ENCODE measurements around the gene XIST. TPM values are rescaled to one million over a fixed set of nuclear protein-coding genes. Genes with fewer than 3 reads are reported as not detected.

The XIST gene
- total RNA-seq, 1 donor from 2014 or later: not detected

DNA sequence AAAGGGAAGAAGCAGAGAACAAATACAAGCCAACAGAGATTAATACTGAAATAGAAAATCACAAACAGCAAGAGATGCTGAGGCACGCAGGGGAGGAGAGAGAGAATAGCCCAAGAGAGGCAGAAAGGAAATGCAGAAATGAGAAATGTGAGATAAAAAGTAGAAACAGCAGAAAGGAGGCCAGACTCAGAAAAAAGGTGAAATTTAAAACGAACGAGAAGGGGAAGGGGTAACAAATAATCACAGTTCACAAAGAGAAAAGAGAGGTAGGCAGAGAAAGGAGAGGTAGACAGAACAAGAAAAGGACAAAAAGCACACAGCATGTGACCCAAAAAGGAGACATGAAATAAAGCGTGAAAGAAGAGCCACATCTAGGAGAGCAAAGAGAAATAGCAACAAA is 25.1 kb downstream of the XIST start:
- H3K27me3 Mint-ChIP-seq (ENCODE audit: low read depth, unreplicated experiment): no peaks in the 10 kb centered on the region
- Histone ChIP-seq H3K79me2 (ENCODE audit: insufficient read depth, low read length) (no peaks in the 10 kb centered on the region), H3K27me3 (ENCODE audit: insufficient read depth, low read length) (no peaks in the 10 kb centered on the region), H3K36me3 (ENCODE audit: insufficient read depth, low read length) (no peaks in the 10 kb centered on the region), H3K9ac (ENCODE audit: low read length) (no peak overlapping the region), H3K4me2 (ENCODE audit: low read length) (no peak overlapping the region), H3K4me1 (ENCODE audit: insufficient read depth, low read length) (no peaks in the 10 kb centered on the region), H3K9me3 (ENCODE audit: insufficient read depth, low read depth, low read length) (no peaks in the 10 kb centered on the region), H3K27ac (ENCODE audit: low read depth, low read length) (no peak overlapping the region), H4K20me1 (ENCODE audit: insufficient read depth, low read length) (no peaks in the 10 kb centered on the region), H3K4me3 (ENCODE audit: insufficient read depth, low read depth, low read length) (no peak overlapping the region), H2AFZ (ENCODE audit: low read depth, low read length) (no peak overlapping the region)
- H3K4me1 Mint-ChIP-seq (ENCODE audit: low read depth, unreplicated experiment): no peaks in the 10 kb centered on the region
- no peak overlapping the region for H3K4me3 Mint-ChIP-seq (ENCODE audit: unreplicated experiment)
- H3K36me3 Mint-ChIP-seq (ENCODE audit: low read depth, unreplicated experiment): no peaks in the 10 kb centered on the region
- no peak overlapping the region for H3K27ac Mint-ChIP-seq (ENCODE audit: unreplicated experiment)
- FAIRE-seq: no peak
- H3K9me3 Mint-ChIP-seq (ENCODE audit: unreplicated experiment): no peaks in the 10 kb centered on the region
- no peak for TF ChIP-seq EZH2 (IDR thresholded peaks at IDR 0.05; ENCODE audit: insufficient read depth, low read length)
- TF ChIP-seq, protein P1, sequence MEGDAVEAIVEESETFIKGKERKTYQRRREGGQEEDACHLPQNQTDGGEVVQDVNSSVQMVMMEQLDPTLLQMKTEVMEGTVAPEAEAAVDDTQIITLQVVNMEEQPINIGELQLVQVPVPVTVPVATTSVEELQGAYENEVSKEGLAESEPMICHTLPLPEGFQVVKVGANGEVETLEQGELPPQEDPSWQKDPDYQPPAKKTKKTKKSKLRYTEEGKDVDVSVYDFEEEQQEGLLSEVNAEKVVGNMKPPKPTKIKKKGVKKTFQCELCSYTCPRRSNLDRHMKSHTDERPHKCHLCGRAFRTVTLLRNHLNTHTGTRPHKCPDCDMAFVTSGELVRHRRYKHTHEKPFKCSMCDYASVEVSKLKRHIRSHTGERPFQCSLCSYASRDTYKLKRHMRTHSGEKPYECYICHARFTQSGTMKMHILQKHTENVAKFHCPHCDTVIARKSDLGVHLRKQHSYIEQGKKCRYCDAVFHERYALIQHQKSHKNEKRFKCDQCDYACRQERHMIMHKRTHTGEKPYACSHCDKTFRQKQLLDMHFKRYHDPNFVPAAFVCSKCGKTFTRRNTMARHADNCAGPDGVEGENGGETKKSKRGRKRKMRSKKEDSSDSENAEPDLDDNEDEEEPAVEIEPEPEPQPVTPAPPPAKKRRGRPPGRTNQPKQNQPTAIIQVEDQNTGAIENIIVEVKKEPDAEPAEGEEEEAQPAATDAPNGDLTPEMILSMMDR (IDR thresholded peaks at IDR 0.05; ENCODE audit: insufficient read depth, low read depth, low read length): no peak
- DNase-seq (ENCODE audit: low read depth): no peak

DNA sequence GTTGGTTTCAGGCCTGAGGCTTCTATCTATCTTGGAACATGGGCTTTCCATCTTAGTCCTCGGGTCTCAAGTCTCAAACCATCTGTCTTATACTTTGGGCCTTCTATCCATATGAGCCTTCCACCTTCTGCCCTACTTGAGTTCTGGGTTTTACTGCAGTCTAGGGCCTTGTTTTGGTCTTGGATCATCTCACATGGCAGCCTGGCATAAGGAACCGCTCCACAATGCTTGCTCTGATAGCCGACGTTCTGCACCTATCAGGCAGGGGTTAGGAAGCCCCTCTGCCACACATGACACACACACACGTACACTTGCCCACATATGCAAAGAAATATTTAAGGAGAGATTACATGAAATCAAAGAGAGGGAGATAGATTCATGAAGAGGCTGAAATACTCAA is 25.5 kb downstream of the XIST start:
- no peaks in the 10 kb centered on the region for H3K79me2 ChIP-seq (ENCODE audit: insufficient read depth, low read length)
- H3K27me3 Mint-ChIP-seq (ENCODE audit: low read depth, unreplicated experiment): no peaks in the 10 kb centered on the region
- no peak overlapping the region for H3K4me3 ChIP-seq (ENCODE audit: insufficient read depth, low read depth, low read length)
- no peaks in the 10 kb centered on the region for H3K4me1 Mint-ChIP-seq (ENCODE audit: low read depth, unreplicated experiment)
- no peaks in the 10 kb centered on the region for H4K20me1 ChIP-seq (ENCODE audit: insufficient read depth, low read length)
- no peaks in the 10 kb centered on the region for H3K36me3 ChIP-seq (ENCODE audit: insufficient read depth, low read length)
- no peak overlapping the region for H3K27ac Mint-ChIP-seq (ENCODE audit: unreplicated experiment)
- DNase-seq (ENCODE audit: low read depth) (no peak), FAIRE-seq (no peak)
- H3K4me2 ChIP-seq (ENCODE audit: low read length): no peak overlapping the region
- H3K27me3 ChIP-seq (ENCODE audit: insufficient read depth, low read length): no peaks in the 10 kb centered on the region
- TF ChIP-seq, protein P1 (IDR thresholded peaks at IDR 0.05; ENCODE audit: insufficient read depth, low read depth, low read length): no peak
- no peak for TF ChIP-seq EZH2 (IDR thresholded peaks at IDR 0.05; ENCODE audit: insufficient read depth, low read length)
- no peaks in the 10 kb centered on the region for H3K9me3 Mint-ChIP-seq (ENCODE audit: unreplicated experiment)
- H3K27ac ChIP-seq (ENCODE audit: low read depth, low read length): no peak overlapping the region
- no peak overlapping the region for H2AFZ ChIP-seq (ENCODE audit: low read depth, low read length)
- H3K4me1 ChIP-seq (ENCODE audit: insufficient read depth, low read length): no peaks in the 10 kb centered on the region
- no peaks in the 10 kb centered on the region for H3K36me3 Mint-ChIP-seq (ENCODE audit: low read depth, unreplicated experiment)
- no peak overlapping the region for H3K4me3 Mint-ChIP-seq (ENCODE audit: unreplicated experiment)
- no peak overlapping the region for H3K9ac ChIP-seq (ENCODE audit: low read length)
- H3K9me3 ChIP-seq (ENCODE audit: insufficient read depth, low read depth, low read length): no peaks in the 10 kb centered on the region

- no peak overlapping the region for H3K9ac ChIP-seq (ENCODE audit: low read length)
- H3K27me3 ChIP-seq (ENCODE audit: insufficient read depth, low read length): no peaks in the 10 kb centered on the region
- no peaks in the 10 kb centered on the region for H3K79me2 ChIP-seq (ENCODE audit: insufficient read depth, low read length)
- H3K4me2 ChIP-seq (ENCODE audit: low read length): no peak overlapping the region
- H3K4me3 ChIP-seq (ENCODE audit: insufficient read depth, low read depth, low read length): no peak overlapping the region
- peak; percentile 26 for FAIRE-seq
- no peaks in the 10 kb centered on the region for H4K20me1 ChIP-seq (ENCODE audit: insufficient read depth, low read length)
- no peaks in the 10 kb centered on the region for H3K4me1 Mint-ChIP-seq (ENCODE audit: low read depth, unreplicated experiment)
- no peak overlapping the region for H2AFZ ChIP-seq (ENCODE audit: low read depth, low read length)
- no peak for DNase-seq (ENCODE audit: low read depth)
- no peaks in the 10 kb centered on the region for H3K9me3 Mint-ChIP-seq (ENCODE audit: unreplicated experiment)
- H3K27ac ChIP-seq (ENCODE audit: low read depth, low read length): no peak overlapping the region
- TF ChIP-seq EZH2 (IDR thresholded peaks at IDR 0.05; ENCODE audit: insufficient read depth, low read length): no peak
- TF ChIP-seq, protein P1 (IDR thresholded peaks at IDR 0.05; ENCODE audit: insufficient read depth, low read depth, low read length): no peak
- H3K4me1 ChIP-seq (ENCODE audit: insufficient read depth, low read length): no peaks in the 10 kb centered on the region
- H3K36me3 ChIP-seq (ENCODE audit: insufficient read depth, low read length): no peaks in the 10 kb centered on the region
- no peak overlapping the region for H3K4me3 Mint-ChIP-seq (ENCODE audit: unreplicated experiment)
- H3K9me3 ChIP-seq (ENCODE audit: insufficient read depth, low read depth, low read length): no peaks in the 10 kb centered on the region
- H3K36me3 Mint-ChIP-seq (ENCODE audit: low read depth, unreplicated experiment): no peaks in the 10 kb centered on the region
- no peaks in the 10 kb centered on the region for H3K27me3 Mint-ChIP-seq (ENCODE audit: low read depth, unreplicated experiment)
- H3K27ac Mint-ChIP-seq (ENCODE audit: unreplicated experiment): no peak overlapping the region
Observed at GRCh38 chrX:73825569-73825968, 26.9 kb downstream of the XIST start.

Data from astrocyte (in vitro differentiated cells and primary cell).